ENCODE measurements around the gene PDCD1.

GRCh38 chr2:241882091-241882625, 23.5 kb upstream of the PDCD1 start:
- TF ChIP-seq CTCF (IDR thresholded peaks at IDR 0.05) (peak in 1 of 6 experiments; percentile 7), POLR2A (IDR thresholded peaks at IDR 0.05) (no peak)

All from esophagus squamous epithelium (tissue), 4 donors.